Epidermal melanocyte (primary cell): ENCODE results near the gene DYNLL1.
"Not testable (repeated sequence)": the region's sequence is repeated elsewhere in the genome, so short reads cannot be mapped to it uniquely, and the experiment has no call there.

Experiments
- DNase-seq: peaks from one replicate; pipeline ENCODE4 v3.0.0; 2011; ENCODE audit warnings: low spot score; ENCODE audit not compliant: insufficient read length

Gene DYNLL1

GRCh38 chr12:120495731-120496412, at the start of gene DYNLL1:
TSS of gene DYNLL1 (plus strand) at chr12:120496113. CDS start at chr12:120496422, 309 bp downstream.
- peak; percentile 93 for DNase-seq

GRCh38 chr12:120446844-120447178, 49.1 kb upstream of the DYNLL1 start:
- DNase-seq, result not testable (repeated sequence)

- no peak for DNase-seq
Observed at GRCh38 chr12:120447992-120448391, 47.9 kb upstream of the DYNLL1 start.

- not testable (repeated sequence) for DNase-seq
Observed at GRCh38 chr12:120452524-120452923, 43.4 kb upstream of the DYNLL1 start.

GRCh38 chr12:120453060-120453750, 42.7 kb upstream of the DYNLL1 start:
- DNase-seq, result no peak

- no peak for DNase-seq
Observed at GRCh38 chr12:120453977-120454376, 41.9 kb upstream of the DYNLL1 start.

- no peak for DNase-seq
Observed at GRCh38 chr12:120455302-120455701, 40.6 kb upstream of the DYNLL1 start.

GRCh38 chr12:120457133-120457532, 38.8 kb upstream of the DYNLL1 start:
- no peak for DNase-seq

- no peak for DNase-seq
Observed at GRCh38 chr12:120460157-120460556, 35.8 kb upstream of the DYNLL1 start.

GRCh38 chr12:120462099-120462640, 33.7 kb upstream of the DYNLL1 start:
- DNase-seq, result no peak

GRCh38 chr12:120463712-120464111, 32.2 kb upstream of the DYNLL1 start:
- no peak for DNase-seq

- DNase-seq, result no peak
Observed at GRCh38 chr12:120465756-120466155, 30.2 kb upstream of the DYNLL1 start.

GRCh38 chr12:120466560-120467315, 29.2 kb upstream of the DYNLL1 start:
- DNase-seq, result no peak

- no peak for DNase-seq
Observed at GRCh38 chr12:120467439-120467838, 28.5 kb upstream of the DYNLL1 start.

- peak; percentile 38 for DNase-seq
Observed at GRCh38 chr12:120468325-120468820, 27.5 kb upstream of the DYNLL1 start.

GRCh38 chr12:120468821-120469449, 27.0 kb upstream of the DYNLL1 start:
- no peak for DNase-seq

GRCh38 chr12:120469450-120470149, 26.3 kb upstream of the DYNLL1 start, which contains the start of gene SRSF9:
TSS of gene SRSF9 (minus strand) at chr12:120469748. CDS start at chr12:120469609, 139 bp downstream.
- peak; percentile 98 for DNase-seq

GRCh38 chr12:120470150-120470784, 25.6 kb upstream of the DYNLL1 start:
- no peak for DNase-seq

GRCh38 chr12:120472521-120472920, 23.4 kb upstream of the DYNLL1 start:
- DNase-seq, result no peak
